PC-3 (cell line): ENCODE data around the gene CASS4.

ENCODE experiments used
- CTCF ChIP-seq: fragments of 300-600 bp; sonication (generic); conservative IDR thresholded peaks from 2 replicates; pipeline ENCODE4 v1.5.1; 2017; ENCODE audit warnings: antibody characterized with exemption, low read depth, mild to moderate bottlenecking, low read length
- EZH2 ChIP-seq: fragments of 300-600 bp; sonication (generic); IDR thresholded peaks from one replicate; pipeline ENCODE4 v1.6.1; 2017; ENCODE audit warnings: antibody characterized with exemption, mild to moderate bottlenecking, low read length; ENCODE audit not compliant: unreplicated experiment

- no peak for TF ChIP-seq CTCF
- TF ChIP-seq EZH2, result no peak
Measured at GRCh38 chr20:56443654-56444540, 31.8 kb downstream of the CASS4 start.
